K562 (cell line): ENCODE data around the gene SEC61A1. TPM values are rescaled to one million over a fixed set of nuclear protein-coding genes. Genes with fewer than 3 reads are reported as not detected.

ENCODE experiments used
- CCAR2 ChIP-seq: fragments of 200-400 bp; formaldehyde crosslinking; IDR thresholded peaks from 2 replicates; pipeline ENCODE4 v1.6.1; 2017; ENCODE audit warnings: mild to moderate bottlenecking, low read depth, low read length
- DMBX1 ChIP-seq: fragments of 250-450 bp; sonication (Bioruptor Pico); IDR thresholded peaks from 2 replicates; pipeline ENCODE4 v1.8.0; 2022; ENCODE audit warnings: inconsistent platforms, mild to moderate bottlenecking, moderate library complexity, borderline replicate concordance
- ID3 ChIP-seq, 2 experiments: fragments of 250-450 bp in 1 of 2; fragments of 450-650 bp in 1 of 2; sonication (Bioruptor Pico) in 1 of 2; IDR thresholded peaks; 2 replicates each; pipeline versions ENCODE4 v1.6.1 to v1.8.0; 2016 to 2021; ENCODE audit warnings: mild to moderate bottlenecking in 2 of 2, moderate library complexity in 2 of 2, missing compliant biosample characterization in 1 of 2, missing genetic modification characterization in 1 of 2
- MEF2A ChIP-seq: IDR thresholded peaks from 2 replicates; pipeline ENCODE4 v1.6.1; 2011; ENCODE audit warnings: low read depth, mild to moderate bottlenecking, low read length, moderate library complexity; ENCODE audit not compliant: control insufficient read depth
- POLR3G ChIP-seq: IDR thresholded peaks from 2 replicates; pipeline ENCODE4 v1.6.1; 2011; ENCODE audit not compliant: insufficient read length, insufficient replicate concordance; ENCODE audit errors: extremely low read depth
- REST ChIP-seq, 2 experiments: fragments of 450-650 bp; formaldehyde crosslinking in 1 of 2; IDR thresholded peaks; 2 replicates each; pipeline versions ENCODE4 v1.4.0 to v1.6.1; 2014 to 2020; ENCODE audit warnings: mild to moderate bottlenecking in 2 of 2, borderline replicate concordance in 1 of 2, low read depth in 1 of 2
- TBL1XR1 ChIP-seq, 2 experiments: IDR thresholded peaks; 2 replicates each; pipeline ENCODE4 v1.6.1; 2012; ENCODE audit warnings: improper control_type of control experiment in 2 of 2, low read length in 2 of 2, mild to moderate bottlenecking in 1 of 2
- ZC3H8 ChIP-seq: fragments of 450-650 bp; IDR thresholded peaks from 2 replicates; pipeline ENCODE4 v1.6.1; 2017
- ZSCAN29 ChIP-seq: fragments of 450-650 bp; IDR thresholded peaks from 2 replicates; pipeline ENCODE4 v1.6.1; 2017
- polyA plus RNA-seq, 8 experiments: library from polyadenylated mRNA; depleted of rRNA in 4 of 8; stranded (reverse) in 5 of 8; unstranded in 3 of 8; fragments of >200 nt; fragmentation: Nextera tagmentation in 2 of 8; fragmentation: Illumina TruSeq in 1 of 8; extraction: Ambion mirVana in 2 of 8; extraction: Trizol in 1 of 8; gene quantifications; 2 replicates each; pipeline versions ENCODE4 v1.2.1 to v1.2.3, GENCODE V29; 2011 to 2014; ENCODE audit warnings: inconsistent platforms in 1 of 8, missing spikeins in 1 of 8
- total RNA-seq, 7 experiments: library from RNA; depleted of rRNA in 6 of 7; stranded (reverse); fragments of >200 nt in 6 of 7; fragmentation: Illumina TruSeq in 2 of 7; extraction: Trizol in 2 of 7; gene quantifications; 2 replicates each; pipeline versions ENCODE4 v1.2.1 to v1.2.3, GENCODE V29; 2011 to 2021; ENCODE audit warnings: low replicate concordance in 1 of 7
- TF ChIP-seq, protein P1 (sequence below): fragments of 450-650 bp; conservative IDR thresholded peaks from 2 replicates; pipeline ENCODE4 v1.6.1; 2016; ENCODE audit warnings: missing genetic modification characterization, low read depth, mild to moderate bottlenecking, control low read depth, missing compliant biosample characterization
- TF ChIP-seq, protein P2 (sequence below), 3 experiments: fragments of 200-800 bp in 1 of 3; fragments of 250-450 bp in 1 of 3; fragments of 450-650 bp in 1 of 3; sonication (Bioruptor Pico) in 1 of 3; sonication (Bioruptor generic) in 1 of 3; formaldehyde crosslinking in 1 of 3; IDR thresholded peaks; 2 replicates each; pipeline versions ENCODE4 v1.6.1 to v1.8.0; 2016 to 2022; ENCODE audit warnings: mild to moderate bottlenecking in 2 of 3, missing genetic modification characterization in 2 of 3, missing compliant biosample characterization in 1 of 3, moderate library complexity in 1 of 3

SEC61A1 gene
- total and polyA plus RNA-seq, 9 of the 15 experiments (the other 6 are each of a cell fraction or from before 2014, with no cell fraction given): 1.9 to 140 (median 79.1) TPM

GRCh38 chr3:128076483-128077201 is 24.4 kb downstream of the SEC61A1 start (continued):
- TF ChIP-seq DMBX1 (no peak), TBL1XR1 (IDR thresholded peaks at IDR 0.05; ENCODE audit: low read length in 2 of 2) (peak in 1 of 2 experiments; percentile 77; a peak in 2 of 4 replicates), REST (IDR thresholded peaks at IDR 0.05; ENCODE audit: borderline replicate concordance) (peak; percentile 14; the same call in 1 of the 2 replicates), REST (CRISPR knock-in tag; IDR thresholded peaks at IDR 0.05; ENCODE audit: low read depth) (no peak), POLR3G (no peak), ID3 (CRISPR knock-in tag; IDR thresholded peaks at IDR 0.05) (no peak), ID3 (tag; IDR thresholded peaks at IDR 0.05) (peak; percentile 33; the same call in 1 of the 2 replicates), CCAR2 (no peak), ZSCAN29 (no peak), ZC3H8 (no peak), MEF2A (no peak)
- TF ChIP-seq, protein P1, sequence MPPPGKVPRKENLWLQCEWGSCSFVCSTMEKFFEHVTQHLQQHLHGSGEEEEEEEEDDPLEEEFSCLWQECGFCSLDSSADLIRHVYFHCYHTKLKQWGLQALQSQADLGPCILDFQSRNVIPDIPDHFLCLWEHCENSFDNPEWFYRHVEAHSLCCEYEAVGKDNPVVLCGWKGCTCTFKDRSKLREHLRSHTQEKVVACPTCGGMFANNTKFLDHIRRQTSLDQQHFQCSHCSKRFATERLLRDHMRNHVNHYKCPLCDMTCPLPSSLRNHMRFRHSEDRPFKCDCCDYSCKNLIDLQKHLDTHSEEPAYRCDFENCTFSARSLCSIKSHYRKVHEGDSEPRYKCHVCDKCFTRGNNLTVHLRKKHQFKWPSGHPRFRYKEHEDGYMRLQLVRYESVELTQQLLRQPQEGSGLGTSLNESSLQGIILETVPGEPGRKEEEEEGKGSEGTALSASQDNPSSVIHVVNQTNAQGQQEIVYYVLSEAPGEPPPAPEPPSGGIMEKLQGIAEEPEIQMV (tag): no peak
- TF ChIP-seq, protein P2, sequence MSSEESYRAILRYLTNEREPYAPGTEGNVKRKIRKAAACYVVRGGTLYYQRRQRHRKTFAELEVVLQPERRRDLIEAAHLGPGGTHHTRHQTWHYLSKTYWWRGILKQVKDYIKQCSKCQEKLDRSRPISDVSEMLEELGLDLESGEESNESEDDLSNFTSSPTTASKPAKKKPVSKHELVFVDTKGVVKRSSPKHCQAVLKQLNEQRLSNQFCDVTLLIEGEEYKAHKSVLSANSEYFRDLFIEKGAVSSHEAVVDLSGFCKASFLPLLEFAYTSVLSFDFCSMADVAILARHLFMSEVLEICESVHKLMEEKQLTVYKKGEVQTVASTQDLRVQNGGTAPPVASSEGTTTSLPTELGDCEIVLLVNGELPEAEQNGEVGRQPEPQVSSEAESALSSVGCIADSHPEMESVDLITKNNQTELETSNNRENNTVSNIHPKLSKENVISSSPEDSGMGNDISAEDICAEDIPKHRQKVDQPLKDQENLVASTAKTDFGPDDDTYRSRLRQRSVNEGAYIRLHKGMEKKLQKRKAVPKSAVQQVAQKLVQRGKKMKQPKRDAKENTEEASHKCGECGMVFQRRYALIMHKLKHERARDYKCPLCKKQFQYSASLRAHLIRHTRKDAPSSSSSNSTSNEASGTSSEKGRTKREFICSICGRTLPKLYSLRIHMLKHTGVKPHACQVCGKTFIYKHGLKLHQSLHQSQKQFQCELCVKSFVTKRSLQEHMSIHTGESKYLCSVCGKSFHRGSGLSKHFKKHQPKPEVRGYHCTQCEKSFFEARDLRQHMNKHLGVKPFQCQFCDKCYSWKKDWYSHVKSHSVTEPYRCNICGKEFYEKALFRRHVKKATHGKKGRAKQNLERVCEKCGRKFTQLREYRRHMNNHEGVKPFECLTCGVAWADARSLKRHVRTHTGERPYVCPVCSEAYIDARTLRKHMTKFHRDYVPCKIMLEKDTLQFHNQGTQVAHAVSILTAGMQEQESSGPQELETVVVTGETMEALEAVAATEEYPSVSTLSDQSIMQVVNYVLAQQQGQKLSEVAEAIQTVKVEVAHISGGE (CRISPR knock-in tag; IDR thresholded peaks at IDR 0.05): no peak
